Suprapubic skin (tissue), 4 donors: ENCODE results near the gene HYAL3. TPM values are rescaled to one million over a fixed set of nuclear protein-coding genes. Genes with fewer than 3 reads are reported as not detected.

ENCODE experiments used
- DNase-seq, 2 donors: peaks; one replicate each; pipeline ENCODE4 v3.0.0-alpha.2; 2019; ENCODE audit warnings: low spot score in 2 of 2
- H3K27ac ChIP-seq: fragments of 200-600 bp; sonication (generic); one replicate; pipeline ENCODE4 v1.5.1; 2019
- H3K27me3 ChIP-seq: fragments of 200-600 bp; sonication (generic); one replicate; pipeline ENCODE4 v1.5.1; 2019
- H3K36me3 ChIP-seq: fragments of 200-600 bp; sonication (generic); one replicate; pipeline ENCODE4 v1.5.1; 2019
- H3K4me1 ChIP-seq: fragments of 200-600 bp; sonication (generic); one replicate; pipeline ENCODE4 v1.5.1; 2019
- H3K4me3 ChIP-seq: fragments of 200-600 bp; sonication (generic); one replicate; pipeline ENCODE4 v1.5.1; 2019; ENCODE audit warnings: mild to moderate bottlenecking
- H3K9me3 ChIP-seq: fragments of 200-600 bp; sonication (generic); one replicate; pipeline ENCODE4 v1.5.1; 2019
- EP300 ChIP-seq: sonication (generic); formaldehyde crosslinking; IDR thresholded peaks from one replicate; pipeline ENCODE4 v1.6.1; 2017; ENCODE audit warnings: antibody characterized with exemption
- POLR2A ChIP-seq, 2 donors: fragments of 450-650 bp; IDR thresholded peaks; one replicate each; pipeline ENCODE4 v1.6.1; 2017; ENCODE audit warnings: antibody characterized with exemption in 2 of 2, mild to moderate bottlenecking in 2 of 2, moderate library complexity in 2 of 2
- POLR2AphosphoS5 ChIP-seq, 3 donors: sonication (generic); formaldehyde crosslinking; IDR thresholded peaks; one replicate each; pipeline ENCODE4 v1.6.1; 2017; ENCODE audit warnings: antibody characterized with exemption in 3 of 3
- WGBS: methylation state at CpG from one replicate; pipeline ENCODE4 v1.1.5; 2018; 5-methylcytosine and 5-hydroxymethylcytosine counted together
- total RNA-seq, 4 donors: library from RNA; depleted of rRNA; stranded (reverse); fragments of >200 nt; gene quantifications; one replicate each; pipeline ENCODE4 v1.1.0, GENCODE V29; 2016
- TF ChIP-seq, protein P1 (sequence below), 2 donors: fragments of 200-600 bp in 1 of 2; fragments of 450-650 bp in 1 of 2; sonication (generic) in 1 of 2; IDR thresholded peaks; one replicate each; pipeline ENCODE4 v1.5.1; 2016 to 2019; ENCODE audit warnings: antibody characterized with exemption in 2 of 2, mild to moderate bottlenecking in 1 of 2, moderate library complexity in 1 of 2

HYAL3 gene
- total RNA-seq, 4 donors from 2014 or later, result 2.5 to 7.8 (median 6.1) TPM

DNA sequence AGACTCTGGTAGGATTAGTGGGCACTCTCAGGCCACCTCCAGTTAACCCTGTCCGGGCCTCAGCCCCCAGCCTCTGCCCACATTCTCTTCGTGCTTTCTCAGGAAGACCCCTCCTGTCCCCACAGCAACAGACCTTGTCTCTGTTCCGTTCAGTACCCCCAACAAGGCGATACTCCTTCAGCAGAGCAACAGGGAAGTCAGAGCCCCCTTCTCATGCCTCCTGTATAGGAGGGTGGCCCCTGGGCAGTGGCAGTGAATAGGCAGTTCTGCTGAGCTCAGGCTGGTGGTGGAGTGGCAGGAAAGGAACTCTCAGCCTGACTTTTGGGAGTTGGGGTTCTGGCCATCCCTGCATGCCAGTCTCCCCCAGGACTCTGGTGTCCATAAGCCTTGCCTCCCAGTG, 29.7 kb downstream of the HYAL3 start:
- TF ChIP-seq POLR2AphosphoS5 (IDR thresholded peaks at IDR 0.05), result no peak
- DNase-seq, result peak in 1 of 2 donors; percentile 79
- Histone ChIP-seq H3K36me3 (no peaks in the 10 kb centered on the region), H3K9me3 (no peaks in the 10 kb centered on the region), H3K4me3 (peak overlapping the region; percentile 6), H3K27me3 (peaks cover 7% of the 10 kb centered on the region), H3K4me1 (peaks cover 83% of the 10 kb centered on the region), H3K27ac (peak overlapping the region; percentile 12)
- WGBS, result 58% methylated on average over 4 of the region's 4 CpGs

DNA sequence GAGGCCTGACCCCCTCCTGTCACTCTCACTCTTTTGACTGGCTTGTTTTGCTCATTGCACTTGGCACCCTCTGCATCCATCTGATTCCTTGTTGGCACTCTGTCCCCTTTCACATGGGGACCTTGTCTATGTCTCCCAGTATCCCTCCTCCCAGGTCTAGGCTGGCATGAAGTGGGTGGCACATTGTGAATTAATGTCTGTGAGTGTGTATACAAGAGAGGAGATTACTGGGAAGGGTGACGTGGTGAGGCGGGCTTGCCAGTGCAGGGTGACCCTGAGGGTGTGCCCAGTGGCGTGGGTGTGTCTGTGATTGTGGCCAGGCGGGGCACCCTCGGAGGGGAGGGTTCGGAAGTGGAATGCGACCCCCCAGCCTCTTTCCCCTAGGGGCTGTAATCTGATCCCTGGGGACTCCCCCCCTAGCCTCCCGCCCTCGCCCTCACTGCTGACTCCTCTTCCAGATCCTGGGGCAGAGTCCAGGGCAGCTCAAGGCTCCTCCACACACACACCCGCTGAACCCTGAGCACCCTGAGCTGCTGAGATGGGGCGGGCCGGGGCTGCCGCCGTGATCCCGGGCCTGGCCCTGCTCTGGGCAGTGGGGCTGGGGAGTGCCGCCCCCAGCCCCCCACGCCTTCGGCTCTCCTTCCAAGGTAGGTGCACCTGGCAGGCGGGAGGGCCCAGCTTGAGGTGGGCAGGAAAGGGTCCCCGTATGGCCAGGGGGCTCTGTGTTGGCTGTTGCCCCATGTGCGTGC, 30.3 kb downstream of the HYAL3 start, which contains the start of gene SEMA3B:
SEMA3B (plus strand) TSS at position 445 of the 749 bp plus-strand sequence; CDS start at position 539, 94 bp downstream.
- Histone ChIP-seq H3K27ac (peak within 1 kb of the TSS; percentile 79), H3K4me3 (peak within 1 kb of the TSS; percentile 44), H3K4me1 (peaks cover 83% of the 10 kb centered on the region), H3K27me3 (peaks cover 5% of the 10 kb centered on the region), H3K36me3 (no peaks in the 10 kb centered on the region), H3K9me3 (no peaks in the 10 kb centered on the region)
- 27% methylated on average over 13 of the region's 21 CpGs for WGBS
- TF ChIP-seq, protein P1, sequence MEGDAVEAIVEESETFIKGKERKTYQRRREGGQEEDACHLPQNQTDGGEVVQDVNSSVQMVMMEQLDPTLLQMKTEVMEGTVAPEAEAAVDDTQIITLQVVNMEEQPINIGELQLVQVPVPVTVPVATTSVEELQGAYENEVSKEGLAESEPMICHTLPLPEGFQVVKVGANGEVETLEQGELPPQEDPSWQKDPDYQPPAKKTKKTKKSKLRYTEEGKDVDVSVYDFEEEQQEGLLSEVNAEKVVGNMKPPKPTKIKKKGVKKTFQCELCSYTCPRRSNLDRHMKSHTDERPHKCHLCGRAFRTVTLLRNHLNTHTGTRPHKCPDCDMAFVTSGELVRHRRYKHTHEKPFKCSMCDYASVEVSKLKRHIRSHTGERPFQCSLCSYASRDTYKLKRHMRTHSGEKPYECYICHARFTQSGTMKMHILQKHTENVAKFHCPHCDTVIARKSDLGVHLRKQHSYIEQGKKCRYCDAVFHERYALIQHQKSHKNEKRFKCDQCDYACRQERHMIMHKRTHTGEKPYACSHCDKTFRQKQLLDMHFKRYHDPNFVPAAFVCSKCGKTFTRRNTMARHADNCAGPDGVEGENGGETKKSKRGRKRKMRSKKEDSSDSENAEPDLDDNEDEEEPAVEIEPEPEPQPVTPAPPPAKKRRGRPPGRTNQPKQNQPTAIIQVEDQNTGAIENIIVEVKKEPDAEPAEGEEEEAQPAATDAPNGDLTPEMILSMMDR (IDR thresholded peaks at IDR 0.05), result no peak
- TF ChIP-seq POLR2A (IDR thresholded peaks at IDR 0.05) (no peak), EP300 (no peak), POLR2AphosphoS5 (IDR thresholded peaks at IDR 0.05) (no peak)
- DNase-seq, result peak in 1 of 2 donors; percentile 78

DNA sequence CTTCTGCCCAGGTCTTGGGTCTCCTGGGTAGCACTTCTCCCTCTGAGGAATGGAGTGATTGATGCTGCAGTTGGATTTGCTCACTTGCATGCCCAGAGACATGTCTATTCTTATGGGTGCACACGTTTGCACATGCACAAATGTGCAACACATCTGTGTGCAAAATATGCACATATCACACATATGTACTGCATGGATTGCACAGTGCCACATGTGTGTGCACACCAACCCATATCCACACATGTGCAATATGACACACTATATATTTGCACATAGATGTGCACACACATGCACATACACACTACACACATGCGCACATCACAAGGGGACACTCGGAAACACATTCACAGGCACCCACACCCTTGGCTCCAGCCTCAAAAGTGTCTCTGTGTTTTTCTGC, 30.9 kb downstream of the HYAL3 start:
- TF ChIP-seq, protein P1 (IDR thresholded peaks at IDR 0.05), result no peak
- TF ChIP-seq EP300, result no peak
- TF ChIP-seq POLR2A (IDR thresholded peaks at IDR 0.05), result no peak
- TF ChIP-seq POLR2AphosphoS5 (IDR thresholded peaks at IDR 0.05), result no peak
- Histone ChIP-seq H3K4me1 (peaks cover 80% of the 10 kb centered on the region), H3K9me3 (no peaks in the 10 kb centered on the region), H3K27me3 (no peaks in the 10 kb centered on the region), H3K36me3 (no peaks in the 10 kb centered on the region), H3K27ac (peak overlapping the region; percentile 79), H3K4me3 (peak overlapping the region; percentile 44)
- WGBS, result 40% methylated on average over 3 of the region's 3 CpGs
- no peak for DNase-seq

DNA sequence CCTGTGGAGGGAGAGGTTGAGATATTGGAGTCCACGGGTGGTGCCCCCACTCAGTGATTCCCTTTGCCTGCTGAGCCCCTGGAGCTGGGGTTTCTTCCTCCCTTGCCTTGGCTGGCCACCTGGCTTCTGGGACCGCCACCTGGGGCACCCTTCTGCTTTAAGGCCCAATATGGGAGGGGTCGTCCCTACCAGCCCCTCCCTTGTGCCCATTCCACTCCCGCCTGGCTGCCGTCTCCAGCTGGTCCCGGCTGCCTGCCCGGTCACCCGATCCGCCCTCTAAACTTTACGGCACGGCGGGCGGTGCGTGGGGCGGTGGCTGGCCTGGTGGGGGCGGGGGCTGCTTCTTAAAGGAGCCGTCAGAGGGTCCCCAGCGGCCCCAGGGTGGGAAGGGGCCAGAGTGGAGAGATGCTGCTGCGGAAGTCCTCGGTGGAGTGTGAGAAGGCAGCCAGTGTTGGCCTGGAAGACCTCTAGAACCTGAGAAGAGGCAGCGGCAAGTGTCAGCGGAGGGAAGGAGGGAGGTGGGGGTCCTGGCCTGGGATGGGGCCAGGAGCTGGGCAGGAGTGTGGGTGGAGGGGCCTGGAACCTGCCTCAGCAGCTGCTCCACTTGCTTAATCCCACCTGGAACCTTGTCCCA, 31.8 kb downstream of the HYAL3 start:
- Histone ChIP-seq H3K27ac (peak overlapping the region; percentile 79), H3K4me3 (peak overlapping the region; percentile 44), H3K36me3 (no peaks in the 10 kb centered on the region), H3K27me3 (no peaks in the 10 kb centered on the region), H3K4me1 (peaks cover 72% of the 10 kb centered on the region), H3K9me3 (no peaks in the 10 kb centered on the region)
- DNase-seq, result no peak
- TF ChIP-seq POLR2A (IDR thresholded peaks at IDR 0.05), result no peak
- no peak for TF ChIP-seq EP300
- TF ChIP-seq, protein P1 (IDR thresholded peaks at IDR 0.05), result no peak
- TF ChIP-seq POLR2AphosphoS5 (IDR thresholded peaks at IDR 0.05), result no peak
- WGBS, result 35% methylated on average over 6 of the region's 22 CpGs

DNA sequence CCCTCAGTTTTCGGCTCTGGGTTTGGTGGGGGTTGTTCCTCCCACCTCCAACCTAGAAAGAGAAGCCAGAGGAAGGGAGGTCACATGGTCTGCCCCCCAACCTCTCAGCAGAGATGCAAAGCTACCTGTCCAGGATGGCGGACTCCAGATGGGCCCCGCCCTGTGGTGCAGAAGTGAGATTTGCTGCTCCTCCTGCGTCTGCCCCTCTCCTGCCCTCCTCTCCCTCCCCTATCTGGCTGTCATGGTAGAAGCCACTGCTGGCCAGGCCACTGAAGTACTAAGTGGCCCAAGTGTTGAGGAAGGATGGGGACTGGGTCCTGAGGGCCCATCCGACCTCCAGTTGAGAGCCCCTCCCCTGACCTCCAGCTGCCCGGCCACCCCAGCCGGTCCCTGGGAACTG, 32.4 kb downstream of the HYAL3 start:
- Histone ChIP-seq H3K36me3 (no peaks in the 10 kb centered on the region), H3K4me1 (peaks cover 72% of the 10 kb centered on the region), H3K27me3 (no peaks in the 10 kb centered on the region), H3K27ac (peak overlapping the region; percentile 79), H3K9me3 (no peaks in the 10 kb centered on the region), H3K4me3 (peak overlapping the region; percentile 44)
- DNase-seq, result no peak
- 55% methylated on average over 6 of the region's 7 CpGs for WGBS
- TF ChIP-seq, protein P1 (IDR thresholded peaks at IDR 0.05), result no peak
- TF ChIP-seq POLR2AphosphoS5 (IDR thresholded peaks at IDR 0.05), result no peak
- no peak for TF ChIP-seq POLR2A (IDR thresholded peaks at IDR 0.05)
- TF ChIP-seq EP300, result no peak
